Left cardiac atrium (tissue), 4 donors: Measurements from ENCODE around the gene TMEM140. TPM values are rescaled to one million over a fixed set of nuclear protein-coding genes. Genes with fewer than 3 reads are reported as not detected.
A peak's percentile ranks its signal among the peaks of the same experiment; 100 is the strongest.

Experiments
- ATAC-seq, 2 donors: fragments of 200-7000 bp; cut with Tn5 transposase; one replicate each; pipeline ENCODE4 v1.9.1; 2020; ENCODE audit warnings: mild to moderate bottlenecking in 2 of 2, moderate library complexity in 2 of 2
- DNase-seq: peaks from one replicate; pipeline ENCODE4 v3.0.0-alpha.2; 2020
- intact Hi-C, 2 donors: fragments of 100-400 bp; cut with DNase I; formaldehyde crosslinking; loops; one replicate each; pipeline versions ENCODE4 v1.14.1 to v1.15.1; 2022 to 2023
- total RNA-seq, 2 donors: library from RNA; stranded (reverse); fragmentation: NEBNext Ultra II Directional; extraction: Animal tissue kit (Norgen Biotek cat#: 25700); gene quantifications; one replicate each; pipeline ENCODE4 v1.2.1, GENCODE V29; 2021
- donor health status: DM: no; HTN: yes; CAD: no.
- donor health status: DM: no; HTN: yes; CAD: no; lungs with severe emphysema.
- donor health status: DM: yes; HTN: yes; CAD: no.
- donor health status: Dilated cardiomyopathy.

Gene TMEM140
- total RNA-seq, 2 donors from 2014 or later, result 10.0 to 12.0 TPM

DNA sequence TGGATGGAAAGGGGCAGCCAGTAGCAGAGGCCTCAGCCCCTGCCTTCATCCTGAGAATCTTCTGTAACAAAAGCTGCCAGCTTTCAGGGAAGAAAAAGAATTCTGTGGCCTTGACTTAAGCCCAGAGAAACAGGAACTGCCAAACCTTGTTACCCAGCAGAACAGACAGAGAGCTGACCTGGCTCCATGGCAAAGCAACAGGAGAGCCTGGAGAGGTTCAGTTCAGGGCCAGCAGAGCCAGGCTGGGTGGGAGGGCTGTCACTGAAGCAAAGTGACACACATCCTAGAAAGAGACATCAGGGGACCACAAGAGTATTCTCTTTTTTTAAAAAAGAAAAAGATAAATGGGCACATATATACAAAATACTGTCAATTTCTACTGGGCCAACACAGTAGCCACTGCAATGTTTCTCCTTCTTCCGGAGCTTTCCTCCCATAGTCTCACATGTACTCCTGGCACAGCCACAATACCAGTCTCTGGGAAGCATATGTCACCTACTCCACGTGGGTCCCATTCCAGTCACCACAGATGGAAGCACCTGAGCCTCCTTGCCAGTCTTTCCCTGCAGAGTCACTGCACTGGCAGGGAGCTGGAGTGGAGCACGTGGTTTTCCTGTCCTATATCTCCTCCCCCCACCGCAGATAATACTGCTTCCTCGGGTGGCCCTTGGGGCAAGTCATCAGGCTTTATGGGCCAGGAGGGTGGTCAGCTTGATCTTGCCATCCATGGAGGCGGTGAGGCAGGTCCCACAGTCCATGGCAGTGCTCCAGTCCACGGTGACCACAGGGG, 37.8 kb downstream of the TMEM140 start:
- no peak for DNase-seq
- ATAC-seq, result no peak
- intact Hi-C loops, result no loop called here

DNA sequence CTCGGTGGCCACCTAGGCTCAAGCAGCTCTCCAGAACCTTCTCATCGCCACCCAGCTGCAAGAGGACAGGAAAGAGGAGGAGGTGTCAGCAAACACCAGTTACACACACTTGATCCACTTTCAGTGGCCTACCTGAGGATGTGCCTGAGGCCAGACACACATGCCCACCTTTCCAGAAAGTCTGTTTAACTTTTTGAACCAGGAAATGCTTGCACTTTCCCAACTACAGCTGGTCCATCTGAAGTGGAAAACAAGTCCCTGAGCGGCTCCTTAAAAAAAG, 38.3 kb downstream of the TMEM140 start:
- no peak for DNase-seq
- no peak for ATAC-seq
- intact Hi-C loops, result no loop called here

DNA sequence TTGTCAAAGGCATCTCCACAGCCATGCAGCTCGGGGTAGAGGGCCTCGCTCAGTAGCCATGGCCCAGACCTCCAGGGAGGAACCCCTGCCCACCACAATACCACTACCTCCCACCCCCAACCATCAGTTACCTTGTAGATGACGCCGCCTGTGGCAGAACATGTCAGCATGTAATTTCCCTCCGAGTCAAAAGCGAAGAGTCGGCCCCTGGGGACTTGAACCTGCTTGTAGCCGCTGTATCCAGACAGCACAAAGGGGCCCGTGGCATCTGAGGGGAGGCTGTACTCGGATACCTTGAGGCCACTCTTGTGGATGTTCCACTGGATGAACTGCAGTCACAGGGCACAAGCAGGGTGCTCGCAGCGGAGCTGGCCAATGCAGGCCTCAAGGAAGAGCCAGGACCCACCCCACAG, 39.0 kb downstream of the TMEM140 start:
- intact Hi-C loops, result no loop called here
- ATAC-seq (no peak), DNase-seq (no peak)

DNA sequence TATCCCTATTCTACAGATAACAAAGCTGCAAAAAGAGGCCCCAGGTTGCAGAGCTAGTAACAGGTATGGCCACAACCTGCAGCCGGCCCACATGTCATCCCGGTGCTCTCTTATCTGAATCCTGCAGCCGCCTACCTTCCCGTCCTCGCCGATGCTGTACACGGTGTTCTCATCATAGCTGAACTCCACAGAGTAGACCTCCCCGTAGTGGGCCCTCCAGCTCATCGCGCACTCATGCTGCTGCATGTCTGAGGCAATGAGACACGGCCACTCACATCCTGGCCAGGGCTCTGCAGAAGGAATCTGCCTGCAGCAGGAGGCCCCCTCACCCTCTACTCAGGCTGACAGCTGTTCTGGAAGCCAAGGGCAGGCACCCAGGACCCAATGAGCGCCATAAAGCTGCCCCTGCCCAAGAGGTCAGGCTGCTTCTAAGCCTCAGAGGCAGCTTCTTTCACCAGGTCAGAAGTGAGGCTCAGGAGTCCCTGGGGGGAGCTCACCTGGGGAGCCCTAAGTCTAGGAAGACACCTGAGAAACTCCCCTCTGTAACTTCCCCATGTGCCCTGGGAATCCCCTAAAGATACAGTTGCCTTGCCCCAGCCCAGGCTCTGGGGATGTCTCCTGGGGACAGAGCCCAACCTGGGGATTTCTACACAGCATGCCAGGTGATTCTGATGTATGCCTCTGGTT, 40.6 kb downstream of the TMEM140 start:
- intact Hi-C loops, result no loop called here
- ATAC-seq (no peak), DNase-seq (no peak)

DNA sequence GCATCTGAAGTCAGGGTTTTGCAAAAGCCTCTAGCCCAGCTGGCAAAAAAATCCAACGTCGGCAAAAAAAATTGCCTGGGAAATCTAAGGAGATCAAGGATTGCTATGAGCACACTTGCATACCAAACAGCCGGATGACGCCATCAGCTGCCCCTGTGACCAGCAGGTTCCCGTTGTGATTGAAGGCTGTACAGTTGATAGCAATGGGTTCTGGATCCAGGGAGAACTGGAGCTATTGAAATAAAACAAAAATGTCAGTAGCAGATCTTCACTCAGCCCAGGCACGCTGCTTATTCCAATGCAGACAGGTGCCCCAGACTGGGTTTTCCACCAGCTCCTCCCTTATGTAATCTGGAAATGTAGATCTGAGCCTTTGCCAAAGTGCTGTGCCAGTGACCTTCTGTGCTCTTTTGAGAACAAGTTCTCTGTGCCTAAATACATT, 41.4 kb downstream of the TMEM140 start:
- ATAC-seq, result no peak
- intact Hi-C loops, result no loop called here

DNA sequence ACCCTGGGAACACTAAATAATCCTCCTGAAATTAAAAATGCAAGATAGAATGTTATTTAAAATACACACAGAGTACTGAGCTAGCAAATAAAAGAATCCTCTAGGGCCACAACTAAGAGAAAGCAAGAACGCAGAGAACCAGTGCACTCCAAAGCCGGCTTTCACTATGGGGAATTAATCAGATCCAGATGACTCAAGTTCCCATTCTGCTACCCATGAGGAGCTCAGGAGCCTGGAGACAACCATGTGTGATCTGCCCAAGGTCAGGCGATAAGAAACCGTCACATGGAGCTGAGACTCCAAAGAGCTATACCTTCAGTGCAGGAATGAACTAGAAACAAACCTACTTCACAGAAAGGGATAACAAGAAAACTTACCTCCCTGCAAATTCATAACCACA, 42.1 kb downstream of the TMEM140 start:
- ATAC-seq (no peak), DNase-seq (no peak)
- intact Hi-C loops, result no loop called here

More for the DNA sequence above, 41.4 kb downstream of the TMEM140 start:
- no peak for DNase-seq

DNA sequence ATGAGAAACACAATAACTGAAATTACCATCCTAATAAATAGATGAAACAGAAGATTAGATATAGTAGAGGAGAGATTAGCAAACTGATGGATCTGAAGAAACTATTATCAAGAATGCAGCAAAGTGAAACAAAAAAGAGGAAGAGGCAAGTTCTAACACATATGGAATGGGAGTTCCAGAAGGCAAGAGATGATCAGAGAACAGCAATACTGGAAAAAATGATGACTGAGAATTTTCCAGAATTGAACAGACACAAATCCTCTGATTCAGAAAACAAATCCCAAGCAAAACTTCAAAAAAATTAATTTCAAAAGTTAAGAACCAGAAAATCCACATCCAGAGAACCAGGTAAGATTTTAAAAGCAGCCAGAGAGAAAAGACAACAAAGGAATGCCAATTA, 42.8 kb downstream of the TMEM140 start:
- intact Hi-C loops, result no loop called here
- ATAC-seq, result no peak

DNA sequence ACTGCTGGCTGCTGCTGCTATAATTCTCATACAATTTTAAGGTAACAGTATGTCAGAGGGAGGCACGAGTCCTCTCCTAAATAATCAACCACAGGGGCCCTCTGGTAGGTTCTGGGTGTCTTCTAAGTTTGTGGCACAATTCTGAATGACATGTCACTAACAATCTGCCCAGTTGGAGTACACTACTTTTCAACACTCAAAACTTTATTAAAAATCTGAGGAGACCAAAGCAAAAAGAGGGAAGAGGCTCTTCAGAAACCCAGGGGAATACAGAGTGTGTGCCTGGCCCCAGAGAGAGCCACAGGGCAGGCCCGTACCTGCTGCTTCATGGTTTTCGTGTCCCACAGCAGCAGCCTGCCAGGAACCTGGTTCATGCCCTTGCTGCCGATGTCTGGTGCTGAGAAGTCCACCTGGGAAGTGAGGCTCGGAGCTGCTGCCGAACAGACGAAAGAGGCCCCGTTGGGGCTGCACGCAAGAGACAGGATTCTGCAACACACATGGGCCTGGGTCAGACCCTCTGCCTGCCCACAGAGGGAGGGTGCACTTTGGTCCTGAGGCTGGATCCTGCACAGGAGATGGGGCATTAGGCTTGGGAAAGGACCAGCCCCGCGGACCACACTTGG, 45.2 kb downstream of the TMEM140 start:
- no peak for DNase-seq
- intact Hi-C loops, result no loop called here
- ATAC-seq, result no peak

More for the DNA sequence above, 42.8 kb downstream of the TMEM140 start:
- no peak for DNase-seq

DNA sequence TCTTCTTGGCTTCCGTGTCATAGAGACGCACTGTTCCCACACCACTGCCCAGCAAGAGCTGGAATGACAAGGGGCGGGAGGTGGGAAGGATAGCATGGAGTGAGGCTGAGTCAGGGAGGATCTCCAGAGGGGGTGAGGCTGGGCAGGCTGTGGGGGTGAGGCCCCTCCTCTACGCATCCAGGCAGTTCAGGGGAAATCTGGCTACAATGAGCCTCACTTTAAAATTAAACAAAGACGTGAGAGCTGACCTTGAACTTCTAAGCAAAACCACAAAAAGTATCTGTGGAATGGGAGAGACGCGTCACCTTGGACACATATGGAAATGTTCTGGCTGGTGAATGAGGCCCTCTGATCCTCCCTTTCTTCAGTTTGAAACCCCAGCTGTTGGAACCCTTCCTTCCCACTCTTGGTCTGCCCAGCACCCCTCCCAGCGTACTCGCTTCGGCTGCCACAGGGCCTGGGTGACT, 45.8 kb downstream of the TMEM140 start:
- DNase-seq (no peak), ATAC-seq (no peak)
- intact Hi-C loops, result no loop called here

DNA sequence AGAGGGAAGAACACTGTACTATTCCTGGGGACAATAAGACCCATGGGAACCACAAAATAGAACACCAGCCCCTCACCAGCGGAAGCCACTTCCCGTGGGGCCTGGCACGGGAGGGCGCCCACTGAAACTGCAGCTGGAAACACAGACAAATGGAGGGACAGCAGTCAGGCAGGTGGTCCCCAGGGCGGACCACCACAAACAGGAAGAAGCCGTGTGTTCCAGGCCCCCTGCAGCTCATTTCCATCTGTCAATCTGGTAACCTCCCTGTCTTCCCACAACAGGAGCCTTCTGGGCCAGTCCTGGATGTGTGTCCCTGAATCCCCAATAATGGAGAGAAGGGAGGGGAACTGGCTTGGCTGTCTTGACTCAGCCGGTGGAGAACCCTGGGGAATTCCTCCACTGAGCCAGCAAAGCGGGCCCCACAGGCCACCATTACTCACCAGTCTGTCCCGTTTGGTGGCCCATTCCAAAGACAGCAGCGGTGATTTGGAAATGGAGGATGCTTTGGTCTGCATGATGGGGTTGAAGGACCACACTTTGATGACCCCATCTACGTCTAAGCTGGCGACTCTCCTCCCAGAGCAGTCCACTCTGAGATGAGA, 46.7 kb downstream of the TMEM140 start:
- ATAC-seq (no peak), DNase-seq (no peak)
- intact Hi-C loops, result no loop called here

DNA sequence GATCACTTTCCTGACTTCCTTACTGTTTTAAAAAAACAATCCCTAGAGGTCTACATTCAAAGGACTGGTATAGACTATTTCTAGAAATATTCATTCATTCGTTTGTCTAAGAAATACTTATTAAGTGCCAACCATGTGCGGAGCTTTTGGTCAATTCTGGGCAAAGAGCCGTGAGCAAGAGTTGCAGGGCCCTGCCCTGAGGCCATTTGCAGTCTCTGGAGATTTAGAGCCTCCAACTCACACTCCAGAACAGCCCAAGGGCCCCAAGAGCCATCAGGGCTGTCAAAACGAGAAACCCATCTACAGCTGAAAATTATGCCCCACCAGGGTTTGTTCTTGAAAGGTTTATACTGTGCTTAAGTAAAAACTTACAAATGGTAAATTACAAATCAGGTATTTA, 47.3 kb downstream of the TMEM140 start:
- no peak for DNase-seq
- intact Hi-C loops, result no loop called here
- peak in 1 of 2 donors; percentile 65 for ATAC-seq

DNA sequence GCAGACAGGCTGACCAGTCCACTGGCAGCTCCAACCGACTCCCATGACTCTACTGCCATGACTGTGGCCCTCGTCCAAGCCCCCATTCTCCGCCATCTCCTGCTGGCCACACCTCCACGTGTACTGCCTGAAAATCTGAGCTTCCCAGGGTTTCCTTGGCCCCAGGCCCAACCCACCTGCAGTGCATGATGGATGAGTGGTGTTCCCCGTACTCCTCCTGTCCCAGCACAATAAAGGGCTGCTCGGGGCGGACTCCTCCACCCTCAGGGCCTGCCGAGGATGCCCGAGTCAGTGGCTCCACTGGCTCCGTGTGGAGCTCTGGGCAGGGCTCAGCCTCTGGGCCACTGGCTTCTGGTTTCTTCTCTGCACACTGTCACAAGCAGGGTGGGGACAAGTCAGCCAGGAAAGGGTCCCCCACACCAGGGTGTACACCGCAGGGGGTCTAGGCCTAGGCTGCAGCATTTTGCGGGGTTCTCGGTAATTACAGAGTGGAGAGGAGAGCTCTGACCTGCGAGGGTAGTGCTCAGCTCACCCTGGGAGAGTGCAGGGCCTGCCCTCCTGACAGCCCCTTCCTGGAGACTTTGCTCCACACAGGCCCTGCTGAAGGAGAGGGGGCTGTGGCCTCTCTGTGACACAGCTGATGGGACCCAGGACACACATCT, 48.2 kb downstream of the TMEM140 start:
- DNase-seq, result no peak
- no peak for ATAC-seq
- intact Hi-C loops, result no loop called here

DNA sequence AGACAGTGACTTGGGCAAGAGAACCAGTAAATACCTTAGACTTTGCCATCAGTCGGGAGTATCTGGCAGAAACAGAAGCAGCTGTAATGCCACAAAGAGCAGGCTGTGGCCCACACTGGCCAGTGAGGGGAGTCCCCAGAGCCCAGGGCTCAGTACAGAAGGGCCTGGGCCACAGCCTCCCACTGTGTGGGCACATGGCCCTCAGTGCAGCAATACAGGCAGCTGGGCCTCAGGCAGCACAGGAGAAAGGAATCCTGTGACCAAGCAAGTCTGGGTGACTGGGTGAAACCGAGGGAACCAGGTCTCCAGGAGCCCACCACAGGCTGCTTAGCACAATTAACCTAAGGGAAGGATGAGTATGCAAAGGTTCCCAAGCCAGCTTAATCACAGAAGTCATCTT, 49.5 kb downstream of the TMEM140 start:
- DNase-seq (no peak), ATAC-seq (no peak)
- intact Hi-C loops, result no loop called here

DNA sequence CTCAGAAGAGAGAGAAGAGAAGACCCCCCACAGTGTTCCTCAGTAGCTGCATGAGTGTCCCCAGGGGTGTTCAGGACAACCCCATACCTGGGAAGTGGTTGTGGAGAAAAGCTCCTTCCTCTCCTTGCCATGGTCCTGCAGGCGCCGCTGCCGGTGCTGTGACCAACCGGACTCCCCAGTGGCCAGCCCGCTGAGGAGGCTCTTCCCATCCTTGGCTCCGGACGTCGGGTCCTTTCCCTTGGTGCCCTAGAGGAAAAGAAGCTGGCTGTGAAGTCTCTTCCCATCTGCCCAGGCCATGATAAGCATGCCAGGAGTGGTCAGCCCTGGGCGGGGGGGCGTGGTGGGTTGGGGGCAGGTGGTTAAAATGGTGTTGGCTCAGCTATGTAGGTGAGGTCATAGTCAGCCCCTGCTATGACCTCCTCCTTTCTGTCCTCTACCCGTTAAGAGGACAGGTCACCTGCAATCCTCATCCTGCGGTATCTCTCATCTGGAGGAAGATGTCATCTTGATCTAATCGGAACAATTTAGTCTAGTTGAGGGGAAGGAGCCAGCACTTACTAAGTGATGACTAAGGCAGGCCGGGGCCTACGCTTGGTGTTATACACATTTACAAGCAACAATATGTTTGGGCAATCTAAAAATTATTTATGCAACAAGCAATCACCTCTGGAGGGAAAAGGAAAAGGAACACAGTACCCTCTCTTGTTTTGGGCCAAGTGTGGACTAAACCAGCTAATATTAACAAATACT, 50.2 kb downstream of the TMEM140 start:
- no peak for ATAC-seq
- intact Hi-C loops, result no loop called here
- DNase-seq, result no peak

DNA sequence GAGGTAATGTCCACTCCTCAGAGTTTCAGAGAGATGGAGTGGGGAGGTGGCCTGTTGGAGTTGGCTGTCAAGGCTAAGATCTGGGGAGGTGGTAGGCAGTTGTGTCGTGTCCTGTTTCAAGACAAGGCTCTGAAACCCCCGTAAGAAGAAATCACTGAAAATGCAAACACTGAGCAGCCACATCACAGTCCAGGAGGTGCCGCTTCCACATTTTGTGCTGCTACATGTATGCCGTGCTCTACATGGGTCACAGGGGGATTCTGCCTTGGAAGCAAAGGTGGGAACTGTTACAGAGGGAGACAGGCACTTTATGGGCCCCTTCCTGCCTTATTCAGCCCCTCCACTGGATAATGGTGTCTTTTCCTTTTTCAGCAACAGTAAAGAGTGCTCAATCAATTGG, 51.6 kb downstream of the TMEM140 start:
- DNase-seq, result no peak
- intact Hi-C loops, result no loop called here
- no peak for ATAC-seq

DNA sequence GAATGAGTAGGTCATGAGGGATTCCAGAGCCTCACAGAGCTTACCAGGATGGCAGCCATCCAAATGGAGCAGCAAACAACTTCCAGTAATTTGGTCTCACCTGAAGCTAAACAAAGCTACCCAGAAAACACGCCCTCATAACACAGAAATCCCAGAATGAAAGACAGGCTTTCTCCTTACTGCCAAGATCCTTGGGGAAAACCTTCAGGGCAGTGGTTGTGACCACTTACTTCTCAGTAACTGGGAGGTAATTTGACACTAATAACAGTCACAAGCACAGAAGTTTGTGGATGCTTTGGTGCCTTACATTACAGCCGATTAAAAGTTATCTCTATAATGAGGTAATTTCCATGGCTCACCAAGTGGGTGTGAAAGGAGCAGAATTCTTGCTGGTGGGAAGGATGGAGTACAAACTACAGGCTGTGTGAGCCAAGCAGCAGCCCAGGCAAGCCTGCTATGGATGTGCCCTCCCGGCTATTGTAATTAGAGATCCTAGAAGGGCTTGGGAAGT, 53.0 kb downstream of the TMEM140 start:
- ATAC-seq, result peak in 1 of 2 donors; percentile 20
- intact Hi-C loops, result no loop called here

DNA sequence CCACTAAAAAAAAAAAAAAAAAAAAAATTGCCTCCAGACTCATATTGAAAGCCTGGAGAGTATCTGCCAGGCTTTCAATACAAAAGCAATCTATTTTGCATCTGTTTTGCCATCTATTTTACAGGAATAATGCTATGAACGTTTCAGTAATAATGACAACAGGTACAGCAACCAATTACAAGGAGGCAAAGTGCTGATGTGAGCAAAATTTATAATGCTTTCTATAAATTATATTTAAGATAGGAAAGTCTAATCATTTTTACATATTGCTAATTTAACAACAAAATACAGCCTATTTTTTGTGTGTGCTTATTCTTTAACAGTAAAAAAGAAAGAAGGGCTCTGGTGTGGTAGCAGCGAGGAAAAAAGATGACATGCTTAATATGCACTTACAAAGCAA, 53.5 kb downstream of the TMEM140 start:
- ATAC-seq (no peak), DNase-seq (no peak)
- intact Hi-C loops, result no loop called here

More for the DNA sequence above, 53.0 kb downstream of the TMEM140 start:
- DNase-seq, result no peak

DNA sequence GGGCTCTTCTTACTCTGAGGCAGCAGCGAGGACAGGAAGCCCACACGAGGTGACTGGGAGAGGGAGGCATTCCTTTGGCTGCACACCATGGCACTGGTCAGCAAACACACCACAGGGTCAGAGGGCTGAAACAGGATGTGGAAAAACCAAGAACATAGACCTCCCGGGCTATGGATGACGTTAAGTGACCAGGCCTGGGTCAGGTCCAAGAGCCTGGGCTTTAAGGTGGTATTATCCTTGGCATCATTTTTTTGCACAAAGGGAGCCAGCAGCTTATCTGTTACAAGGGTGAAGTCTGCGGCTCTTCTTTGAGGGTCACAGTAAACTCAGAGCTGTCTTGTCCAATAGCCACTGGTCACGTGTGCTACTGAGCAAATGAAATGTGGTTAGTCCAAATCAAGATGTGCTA, 56.5 kb downstream of the TMEM140 start:
- peak; percentile 60 for DNase-seq
- intact Hi-C loops, result no loop called here
- peak in 1 of 2 donors; percentile 30 for ATAC-seq

DNA sequence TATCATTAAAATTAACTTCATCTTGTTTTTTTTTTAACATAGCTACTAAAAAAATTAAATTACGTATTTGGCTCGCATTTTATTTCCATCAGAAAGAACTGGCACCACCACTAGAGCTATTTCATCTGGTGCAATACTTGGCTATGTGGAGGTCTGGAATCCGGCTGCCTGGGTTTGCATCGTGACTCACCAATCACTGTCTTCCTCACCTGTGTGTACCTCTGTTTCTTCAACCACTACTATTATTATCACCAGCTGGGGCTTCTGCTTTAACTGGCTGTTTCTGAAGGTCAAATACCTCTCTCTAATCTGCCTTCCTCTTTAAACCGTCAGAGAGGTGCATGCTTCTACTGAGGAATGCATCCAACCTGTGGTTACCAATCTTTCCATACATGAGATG, 57.0 kb downstream of the TMEM140 start:
- no peak for ATAC-seq
- no peak for DNase-seq
- intact Hi-C loops, result no loop called here
